Cardiac muscle cell (in vitro differentiated cells and primary cell): Measurements from ENCODE around the gene TMEM239. TPM values are rescaled to one million over a fixed set of nuclear protein-coding genes. Genes with fewer than 3 reads are reported as not detected.

Experiments used
- DNase-seq, 2 donors: peaks; one replicate each; pipeline versions ENCODE4 v3.0.0 to v3.0.0-alpha.2; 2010 to 2017; ENCODE audit warnings: low read depth in 1 of 2, low spot score in 1 of 2
- H3K27ac ChIP-seq: fragments of 200-600 bp; sonication (generic); 2 replicates; pipeline ENCODE4 v1.5.1; 2016
- H3K27me3 ChIP-seq: fragments of 200-600 bp; sonication (generic); 2 replicates; pipeline ENCODE4 v1.6.0; 2016; ENCODE audit warnings: control low read depth
- H3K36me3 ChIP-seq: fragments of 200-600 bp; sonication (generic); 2 replicates; pipeline ENCODE4 v1.5.1; 2016; ENCODE audit warnings: control low read depth
- H3K4me1 ChIP-seq: fragments of 200-600 bp; sonication (generic); 2 replicates; pipeline ENCODE4 v1.8.1; 2017; ENCODE audit warnings: low read depth, mild to moderate bottlenecking, mixed run types
- H3K4me3 ChIP-seq: fragments of 200-600 bp; sonication (generic); 2 replicates; pipeline ENCODE4 v1.5.1; 2016; ENCODE audit warnings: mild to moderate bottlenecking
- H3K9me3 ChIP-seq: fragments of 200-600 bp; sonication (generic); 2 replicates; pipeline ENCODE4 v1.5.1; 2017; ENCODE audit warnings: low read depth, mild to moderate bottlenecking, control low read depth
- polyA plus RNA-seq: library from polyadenylated mRNA; unstranded; fragments of >200 nt; fragmentation: Nextera tagmentation; extraction: Ambion mirVana; gene quantifications from 2 replicates; pipeline ENCODE4 v1.2.1, GENCODE V29; 2016
- total RNA-seq: library from RNA; depleted of rRNA; stranded (reverse); fragments of >200 nt; gene quantifications from 2 replicates; pipeline ENCODE4 v1.2.3, GENCODE V29; 2016
- TF ChIP-seq, protein P1 (sequence below): IDR thresholded peaks from 2 replicates; pipeline ENCODE4 v1.5.1; 2012; ENCODE audit warnings: low read depth, mild to moderate bottlenecking, low read length

Gene TMEM239
- total and polyA plus RNA-seq, 2 experiments from 2014 or later: 0.04 TPM; not detected in 1

DNA sequence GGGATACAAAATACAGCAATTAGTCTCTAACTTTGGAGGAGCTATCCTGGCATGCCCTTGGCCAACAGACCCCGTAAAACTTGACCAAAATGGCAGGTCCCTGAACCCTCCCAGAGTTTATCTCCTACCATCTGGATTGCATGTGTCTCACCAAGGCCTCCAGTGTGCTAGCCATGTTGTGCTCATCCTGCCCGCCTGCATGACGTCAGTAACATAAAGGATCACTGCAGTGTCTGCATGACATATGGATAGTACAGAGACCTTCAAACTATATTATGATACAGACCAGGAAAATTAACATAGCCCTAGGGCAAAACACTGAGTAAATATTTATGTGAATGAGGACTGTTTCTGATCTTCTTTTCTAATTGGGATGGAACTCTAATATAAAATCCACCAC is 41.0 kb upstream of the TMEM239 start:
- TF ChIP-seq, protein P1, sequence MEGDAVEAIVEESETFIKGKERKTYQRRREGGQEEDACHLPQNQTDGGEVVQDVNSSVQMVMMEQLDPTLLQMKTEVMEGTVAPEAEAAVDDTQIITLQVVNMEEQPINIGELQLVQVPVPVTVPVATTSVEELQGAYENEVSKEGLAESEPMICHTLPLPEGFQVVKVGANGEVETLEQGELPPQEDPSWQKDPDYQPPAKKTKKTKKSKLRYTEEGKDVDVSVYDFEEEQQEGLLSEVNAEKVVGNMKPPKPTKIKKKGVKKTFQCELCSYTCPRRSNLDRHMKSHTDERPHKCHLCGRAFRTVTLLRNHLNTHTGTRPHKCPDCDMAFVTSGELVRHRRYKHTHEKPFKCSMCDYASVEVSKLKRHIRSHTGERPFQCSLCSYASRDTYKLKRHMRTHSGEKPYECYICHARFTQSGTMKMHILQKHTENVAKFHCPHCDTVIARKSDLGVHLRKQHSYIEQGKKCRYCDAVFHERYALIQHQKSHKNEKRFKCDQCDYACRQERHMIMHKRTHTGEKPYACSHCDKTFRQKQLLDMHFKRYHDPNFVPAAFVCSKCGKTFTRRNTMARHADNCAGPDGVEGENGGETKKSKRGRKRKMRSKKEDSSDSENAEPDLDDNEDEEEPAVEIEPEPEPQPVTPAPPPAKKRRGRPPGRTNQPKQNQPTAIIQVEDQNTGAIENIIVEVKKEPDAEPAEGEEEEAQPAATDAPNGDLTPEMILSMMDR: no peak
- H3K4me3 ChIP-seq: no peak overlapping the region
- no peak for DNase-seq
- no peaks in the 10 kb centered on the region for H3K36me3 ChIP-seq
- no peak overlapping the region for H3K27ac ChIP-seq
- no peaks in the 10 kb centered on the region for H3K9me3 ChIP-seq
- H3K27me3 ChIP-seq: peaks cover 7% of the 10 kb centered on the region
- no peaks in the 10 kb centered on the region for H3K4me1 ChIP-seq

DNA sequence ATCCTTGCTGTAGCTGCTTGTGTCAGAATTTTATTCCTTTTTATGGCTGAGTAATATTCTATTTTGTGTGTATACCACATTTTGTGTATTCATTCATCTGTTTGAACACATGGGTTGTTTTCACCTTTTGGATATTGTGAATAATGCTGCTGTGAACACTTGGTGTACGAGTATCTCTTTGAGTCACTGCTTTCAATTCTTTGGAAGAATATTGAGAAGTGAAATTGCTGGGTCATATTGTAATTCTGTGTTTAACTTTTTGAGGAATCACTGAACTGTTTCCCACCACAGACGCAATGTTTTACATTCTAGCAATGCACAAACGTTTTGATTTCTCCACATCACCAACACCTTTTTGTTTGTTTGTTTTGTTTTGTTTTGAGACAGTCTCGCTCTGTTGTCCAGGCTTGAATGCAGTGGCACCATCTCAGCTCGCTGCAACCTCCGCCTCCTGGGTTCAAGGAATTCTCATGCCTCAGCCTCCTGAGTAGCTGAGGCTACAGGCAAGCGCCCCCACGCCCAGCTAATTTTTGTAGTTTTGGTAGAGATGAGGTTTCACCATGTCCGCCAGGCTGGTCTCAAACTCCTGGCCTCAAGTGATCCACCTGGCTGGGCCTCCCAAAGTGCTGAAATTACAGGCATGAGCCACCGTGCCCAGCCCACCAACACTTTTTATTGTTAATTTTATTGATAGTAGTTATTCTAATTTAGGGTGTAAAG is 37.4 kb upstream of the TMEM239 start:
- TF ChIP-seq, protein P1: no peak
- H3K4me3 ChIP-seq: no peak overlapping the region
- H3K4me1 ChIP-seq: no peaks in the 10 kb centered on the region
- H3K27ac ChIP-seq: no peak overlapping the region
- H3K9me3 ChIP-seq: no peaks in the 10 kb centered on the region
- H3K27me3 ChIP-seq: peaks cover 27% of the 10 kb centered on the region
- DNase-seq: no peak
- no peaks in the 10 kb centered on the region for H3K36me3 ChIP-seq

DNA sequence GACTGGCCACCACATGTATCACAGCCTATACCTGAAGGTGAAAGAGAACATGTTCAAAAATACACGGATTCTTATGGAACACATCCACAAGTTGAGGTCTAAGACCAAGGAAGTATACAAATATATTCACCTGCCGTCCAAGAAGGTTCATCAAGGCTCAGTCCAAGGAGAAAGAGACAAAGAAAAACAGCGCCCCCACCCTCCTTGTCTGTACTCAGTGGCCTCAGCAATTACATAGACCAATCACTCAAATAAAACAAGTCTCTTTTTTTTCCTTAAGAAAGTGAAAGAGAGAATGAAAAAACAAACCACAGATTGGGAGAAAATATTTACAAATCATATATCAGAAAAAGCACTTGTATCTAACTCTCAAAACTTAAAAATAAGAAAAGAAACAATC is 35.2 kb upstream of the TMEM239 start:
- Histone ChIP-seq H3K4me1 (no peaks in the 10 kb centered on the region), H3K27me3 (peaks cover 27% of the 10 kb centered on the region), H3K9me3 (no peaks in the 10 kb centered on the region), H3K36me3 (no peaks in the 10 kb centered on the region), H3K4me3 (no peak overlapping the region), H3K27ac (no peak overlapping the region)
- no peak for DNase-seq
- TF ChIP-seq, protein P1: no peak

DNA sequence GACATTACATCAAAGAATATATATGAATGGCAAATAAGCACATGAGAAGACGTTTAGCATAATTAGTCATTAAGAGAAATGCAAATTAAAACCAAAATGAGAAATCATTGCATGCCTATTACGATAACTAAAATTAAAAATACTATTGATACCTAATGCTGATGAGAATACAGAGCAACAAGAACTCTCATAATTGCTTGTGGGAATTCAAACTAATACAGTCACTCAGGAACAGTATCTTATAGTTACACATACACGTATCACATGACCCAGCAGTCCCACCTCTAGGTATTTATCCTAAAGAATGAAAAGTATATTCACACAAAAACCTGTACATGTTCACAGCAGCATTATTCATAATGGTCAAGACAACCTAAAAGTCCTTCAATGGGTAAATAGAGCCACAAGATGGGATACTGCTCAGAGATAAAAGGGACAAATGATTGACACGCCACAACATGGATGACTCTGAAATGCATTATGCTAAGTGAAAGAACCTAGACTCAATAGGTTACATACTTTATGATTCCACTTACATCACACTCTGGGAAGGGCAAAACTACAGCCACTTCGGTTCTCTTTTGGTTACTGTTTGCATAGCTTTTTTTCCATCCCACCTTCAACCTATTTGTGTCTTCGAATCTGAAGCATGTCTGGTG is 32.1 kb upstream of the TMEM239 start:
- H3K4me3 ChIP-seq: no peak overlapping the region
- TF ChIP-seq, protein P1: no peak

DNA sequence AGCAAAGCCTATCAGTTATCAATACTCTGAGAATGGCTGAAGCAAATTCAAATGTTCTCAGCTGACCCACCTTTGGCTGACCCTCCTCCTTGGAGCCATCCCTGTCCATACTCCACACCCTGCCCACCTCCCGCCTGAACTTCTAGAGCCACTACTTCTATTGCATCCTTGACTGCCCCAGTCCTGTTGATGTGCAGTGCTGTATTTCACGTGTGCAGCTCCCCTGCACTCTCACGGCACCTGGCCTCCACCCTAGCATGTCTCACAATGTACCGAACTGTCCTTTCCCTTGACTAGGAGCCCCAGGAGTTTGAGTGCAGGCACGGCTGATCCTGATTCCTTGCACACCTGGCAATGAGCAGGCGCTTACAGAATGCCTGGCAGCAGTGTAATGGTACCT is 22.7 kb upstream of the TMEM239 start:
- no peak overlapping the region for H3K27ac ChIP-seq
- TF ChIP-seq, protein P1: no peak
- no peak overlapping the region for H3K4me3 ChIP-seq
- DNase-seq: no peak
- H3K27me3 ChIP-seq: no peaks in the 10 kb centered on the region
- no peaks in the 10 kb centered on the region for H3K4me1 ChIP-seq
- peaks cover 6% of the 10 kb centered on the region for H3K36me3 ChIP-seq
- no peaks in the 10 kb centered on the region for H3K9me3 ChIP-seq

More for the DNA sequence above, 32.1 kb upstream of the TMEM239 start:
- no peak for DNase-seq
- peaks cover 23% of the 10 kb centered on the region for H3K27me3 ChIP-seq
- H3K4me1 ChIP-seq: no peaks in the 10 kb centered on the region
- no peaks in the 10 kb centered on the region for H3K36me3 ChIP-seq
- H3K9me3 ChIP-seq: no peaks in the 10 kb centered on the region
- no peak overlapping the region for H3K27ac ChIP-seq
